AG04449 (cell line): ENCODE results near the gene NOB1.
A peak's percentile ranks its signal among the peaks of the same experiment; 100 is the strongest.

ENCODE experiments used
- CTCF ChIA-PET: fragments of 350-600 bp; formaldehyde crosslinking; extraction: SDS; loops from one replicate; lab custom pipeline; 2021; ENCODE audit warnings: antibody characterized with exemption; lab: Yijun Ruan, JAX
- POLR2A ChIA-PET: fragments of 400-600, 350-600 bp; formaldehyde crosslinking; extraction: SDS; loops from one replicate; lab custom pipeline; 2020; ENCODE audit warnings: antibody characterized with exemption, inconsistent platforms; lab: Yijun Ruan, JAX
- DNase-seq: peaks from one replicate; pipeline ENCODE4 v3.0.0-alpha.2; 2010; ENCODE audit warnings: low read depth, low spot score
- H3K4me3 ChIP-seq: 2 replicates; pipeline ENCODE4 v1.5.1; 2011; ENCODE audit warnings: low read depth, mild to moderate bottlenecking, control low read depth, low read length
- TF ChIP-seq, protein P1 (sequence below): IDR thresholded peaks from one replicate; pipeline ENCODE4 v1.5.1; 2011; ENCODE audit warnings: mild to moderate bottlenecking, moderate library complexity, low read length, control low read depth, inconsistent platforms; ENCODE audit not compliant: insufficient read depth; ENCODE audit errors: missing control alignments

NOB1 gene

DNA sequence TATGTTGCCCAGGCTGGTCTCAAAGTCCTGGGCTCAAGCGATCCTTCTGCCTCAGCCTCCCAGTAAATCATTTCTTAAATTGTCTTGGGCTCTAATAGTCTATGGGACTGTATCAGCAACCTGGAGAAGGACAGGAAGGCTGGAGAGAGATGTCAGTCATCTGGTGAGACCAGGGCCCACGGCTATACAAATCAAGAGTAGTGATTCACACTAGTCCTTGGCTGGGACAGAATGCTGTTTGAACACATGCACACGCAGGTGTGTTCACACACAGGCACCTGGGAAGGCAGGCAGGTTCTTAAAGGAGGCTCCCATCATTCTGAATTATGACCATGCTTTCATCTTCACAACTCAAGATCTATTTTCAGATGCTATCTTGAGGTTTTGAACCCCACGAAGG, 42.4 kb downstream of the NOB1 start:
- DNase-seq: no peak
- ChIA-PET CTCF (interaction anchor here (1.0 to 6.9 kb wide), 2 partner anchors 10 to 42 kb away, joined by 3 to 66 read pairs; partner anchors contain the start of gene NOB1), POLR2A (interaction anchor here (0.6 to 1.4 kb wide), 2 partner anchors 12 to 42 kb away, joined by 4 read pairs; partner anchors contain the start of gene NOB1)
- TF ChIP-seq, protein P1, sequence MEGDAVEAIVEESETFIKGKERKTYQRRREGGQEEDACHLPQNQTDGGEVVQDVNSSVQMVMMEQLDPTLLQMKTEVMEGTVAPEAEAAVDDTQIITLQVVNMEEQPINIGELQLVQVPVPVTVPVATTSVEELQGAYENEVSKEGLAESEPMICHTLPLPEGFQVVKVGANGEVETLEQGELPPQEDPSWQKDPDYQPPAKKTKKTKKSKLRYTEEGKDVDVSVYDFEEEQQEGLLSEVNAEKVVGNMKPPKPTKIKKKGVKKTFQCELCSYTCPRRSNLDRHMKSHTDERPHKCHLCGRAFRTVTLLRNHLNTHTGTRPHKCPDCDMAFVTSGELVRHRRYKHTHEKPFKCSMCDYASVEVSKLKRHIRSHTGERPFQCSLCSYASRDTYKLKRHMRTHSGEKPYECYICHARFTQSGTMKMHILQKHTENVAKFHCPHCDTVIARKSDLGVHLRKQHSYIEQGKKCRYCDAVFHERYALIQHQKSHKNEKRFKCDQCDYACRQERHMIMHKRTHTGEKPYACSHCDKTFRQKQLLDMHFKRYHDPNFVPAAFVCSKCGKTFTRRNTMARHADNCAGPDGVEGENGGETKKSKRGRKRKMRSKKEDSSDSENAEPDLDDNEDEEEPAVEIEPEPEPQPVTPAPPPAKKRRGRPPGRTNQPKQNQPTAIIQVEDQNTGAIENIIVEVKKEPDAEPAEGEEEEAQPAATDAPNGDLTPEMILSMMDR: no peak
- H3K4me3 ChIP-seq: no peak overlapping the region

DNA sequence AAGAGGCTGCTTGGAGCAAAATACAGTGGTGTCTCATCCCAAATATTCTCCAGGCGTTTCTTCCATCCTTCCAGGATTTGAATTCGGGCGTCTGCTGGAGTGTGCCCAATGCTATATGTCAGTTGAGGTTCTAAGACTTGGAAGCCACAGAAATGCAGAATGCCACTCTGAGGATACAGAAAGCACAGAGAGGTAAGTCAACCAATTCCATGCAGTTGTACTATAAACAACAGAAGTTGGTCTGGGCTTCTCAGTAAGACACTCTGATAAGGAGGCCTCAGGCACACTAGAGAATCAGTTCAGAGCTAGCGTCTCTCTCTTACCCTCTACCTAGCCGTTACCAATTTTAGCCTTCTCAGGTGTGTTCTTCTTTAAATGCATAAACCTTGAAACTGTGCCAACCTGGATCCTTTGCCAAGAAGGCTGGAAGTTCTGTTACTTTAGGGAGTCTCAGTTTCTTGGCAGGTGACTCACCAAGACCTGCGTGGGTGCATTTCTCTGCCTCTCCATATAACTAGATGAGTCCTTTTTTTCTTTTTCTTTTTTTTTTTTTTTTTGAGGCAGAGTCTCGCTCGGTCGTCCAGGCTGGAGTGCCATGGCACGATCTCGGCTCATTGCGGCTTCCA, 43.5 kb downstream of the NOB1 start:
- ChIA-PET POLR2A (interaction anchor here (0.6 to 1.4 kb wide), 2 partner anchors 13 to 43 kb away, joined by 4 read pairs; partner anchors contain the start of gene NOB1), CTCF (interaction anchor here (0.7 to 6.9 kb wide), 4 partner anchors 11 to 218 kb away, joined by 3 to 66 read pairs (median 6); partner anchors contain the start of gene NOB1)
- no peak for DNase-seq
- H3K4me3 ChIP-seq: no peak overlapping the region
- TF ChIP-seq, protein P1: no peak

- no peak overlapping the region for H3K4me3 ChIP-seq
- TF ChIP-seq, protein P1: peak; percentile 39
- ChIA-PET POLR2A (no interaction called here), CTCF (interaction anchor here (0.7 to 6.9 kb wide), 19 partner anchors 8 to 328 kb away, joined by 3 to 66 read pairs (median 7); partner anchors contain the start of genes NOB1 and NQO1)
- no peak for DNase-seq
Observed at GRCh38 chr16:69709456-69710084, 45.2 kb downstream of the NOB1 start.

- POLR2A ChIA-PET: no interaction called here
- no peak for DNase-seq
- TF ChIP-seq, protein P1: no peak
- CTCF ChIA-PET: interaction anchor here (0.9 to 6.9 kb wide), 15 partner anchors 8 to 327 kb away, joined by 3 to 66 read pairs (median 7); partner anchors contain the start of genes NOB1 and NQO1
- no peak overlapping the region for H3K4me3 ChIP-seq
Observed at GRCh38 chr16:69707920-69708683, 46.6 kb downstream of the NOB1 start.

- POLR2A ChIA-PET: interaction anchor here (1.1 kb wide), 1 partner anchor 20 kb away, joined by 4 read pairs; the partner anchor contains the start of gene NQO1
- no peak for DNase-seq
- CTCF ChIA-PET: interaction anchor here (0.5 to 6.9 kb wide), 7 partner anchors 32 to 312 kb away, joined by 3 to 66 read pairs (median 5); partner anchors contain the start of gene NOB1
- TF ChIP-seq, protein P1: no peak
- H3K4me3 ChIP-seq: no peak overlapping the region
Observed at GRCh38 chr16:69706975-69707340, 47.8 kb downstream of the NOB1 start.
